Measurements from ENCODE around the gene LOXHD1.

LOXHD1 gene

DNA sequence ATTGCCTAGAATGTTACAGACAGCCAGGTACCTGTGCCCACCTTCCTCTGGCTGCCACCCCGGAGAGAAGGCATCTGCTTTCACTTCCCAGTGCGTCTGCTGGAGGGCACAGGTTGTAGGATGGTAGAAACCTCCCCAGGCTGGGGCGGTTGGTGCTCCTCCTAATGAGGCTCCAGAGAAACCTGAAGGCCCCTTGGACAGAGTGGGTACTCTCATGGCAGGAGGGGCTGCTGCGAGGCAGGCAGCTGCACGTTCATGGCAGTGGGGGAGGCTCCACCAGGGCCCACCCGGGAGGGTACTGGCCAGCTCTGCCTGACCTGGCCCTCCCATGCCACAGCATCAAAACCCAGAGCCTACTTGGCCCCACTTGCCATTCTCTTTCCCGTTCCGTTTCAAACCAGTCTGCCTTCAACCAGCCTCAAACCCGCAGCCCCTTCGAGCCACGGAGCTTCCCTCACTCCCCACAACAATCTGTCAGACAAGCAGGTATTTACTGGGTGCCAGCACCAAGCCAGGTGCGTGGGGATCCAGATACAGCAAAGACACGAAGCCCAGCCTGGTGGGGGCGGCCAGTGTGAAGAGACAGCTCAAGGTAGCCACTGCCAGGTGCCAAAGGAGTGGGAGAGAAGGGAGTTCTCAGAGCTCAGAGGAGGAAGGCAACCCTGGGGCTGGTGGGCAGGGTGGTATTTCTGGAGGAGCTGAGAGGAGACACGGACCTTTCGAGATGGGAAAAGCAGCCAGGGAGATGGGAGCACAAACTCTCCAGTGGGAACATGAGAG is 229.6 kb downstream of the LOXHD1 start:
- no peak overlapping the region for H3K4me3 Mint-ChIP-seq
- no peak for ATAC-seq (replicated peaks)
- H3K9me3 Mint-ChIP-seq: no peaks in the 10 kb centered on the region
- no peak for DNase-seq
- H3K4me1 Mint-ChIP-seq: no peaks in the 10 kb centered on the region
- no peak overlapping the region for H3K27ac Mint-ChIP-seq
- H3K27me3 Mint-ChIP-seq: peaks cover 9 to 20% of the 10 kb centered on the region in 2 donors
- H3K36me3 Mint-ChIP-seq: no peaks in the 10 kb centered on the region
